ENCODE data around the gene STXBP4. TPM values are rescaled to one million over a fixed set of nuclear protein-coding genes. Genes with fewer than 3 reads are reported as not detected.

Gene STXBP4
- total RNA-seq, 2 experiments from 2014 or later = 9.4 to 12.6 TPM

- Histone ChIP-seq H3K9me3 (ENCODE audit: low read length) (0 out of 2 replicates have a peak, but pooled peaks cover 4% of the 10 kb centered on the region), H3K27ac (ENCODE audit: low read depth, low read length, poor library complexity, severe bottlenecking) (no peak overlapping the region), H2AFZ (ENCODE audit: low read length) (no peak overlapping the region), H3K4me3 (ENCODE audit: low read depth, low read length, poor library complexity, severe bottlenecking) (no peak overlapping the region), H4K20me1 (ENCODE audit: insufficient read depth, low read length) (no peaks in the 10 kb centered on the region), H3K36me3 (ENCODE audit: insufficient read depth, low read length) (no peaks in the 10 kb centered on the region), H3K4me1 (ENCODE audit: insufficient read depth, low read length, poor library complexity, severe bottlenecking) (no peaks in the 10 kb centered on the region), H3K79me2 (ENCODE audit: insufficient read depth, low read depth, low read length) (no peaks in the 10 kb centered on the region), H3K4me2 (ENCODE audit: low read length) (no peak overlapping the region), H3K9me2 (ENCODE audit: insufficient read depth, low read length) (no peaks in the 10 kb centered on the region)
- no TSS peak for BruUV-seq (replicated peaks)
- ChIA-PET CTCF (ENCODE audit: unreplicated experiment) (no interaction called here), POLR2A (no interaction called here)
- TF ChIP-seq EZH2phosphoT487 (IDR thresholded peaks at IDR 0.05; ENCODE audit: borderline replicate concordance, low read depth, low read length) (no peak), CTCF (conservative IDR thresholded peaks at IDR 0.05; ENCODE audit: low read length) (no peak)
- DNase-seq (ENCODE audit: low spot score) = no peak
- intact Hi-C loops (cut with micrococcal nuclease; ENCODE audit: unreplicated experiment) = no loop called here
Observed at GRCh38 chr17:54920819-54921218, 47.7 kb upstream of the STXBP4 start.

GRCh38 chr17:54924405-54924804 lies 44.2 kb upstream of the STXBP4 start:
- ChIA-PET CTCF (ENCODE audit: unreplicated experiment) (no interaction called here), POLR2A (no interaction called here)
- intact Hi-C loops (cut with micrococcal nuclease; ENCODE audit: unreplicated experiment) = no loop called here
- no peaks in the 10 kb centered on the region for H3K79me2 ChIP-seq (ENCODE audit: insufficient read depth, low read depth, low read length)
- no peaks in the 10 kb centered on the region for H3K36me3 ChIP-seq (ENCODE audit: insufficient read depth, low read length)
- no peaks in the 10 kb centered on the region for H3K4me1 ChIP-seq (ENCODE audit: insufficient read depth, low read length, poor library complexity, severe bottlenecking)
- H2AFZ ChIP-seq (ENCODE audit: low read length) = no peak overlapping the region
- DNase-seq (ENCODE audit: low spot score) = no peak
- H3K9me2 ChIP-seq (ENCODE audit: insufficient read depth, low read length) = no peaks in the 10 kb centered on the region
- H3K27ac ChIP-seq (ENCODE audit: low read depth, low read length, poor library complexity, severe bottlenecking) = no peak overlapping the region
- H3K4me2 ChIP-seq (ENCODE audit: low read length) = no peak overlapping the region
- no peaks in the 10 kb centered on the region for H4K20me1 ChIP-seq (ENCODE audit: insufficient read depth, low read length)
- TF ChIP-seq EZH2phosphoT487 (IDR thresholded peaks at IDR 0.05; ENCODE audit: borderline replicate concordance, low read depth, low read length) = no peak
- no peak for TF ChIP-seq CTCF (conservative IDR thresholded peaks at IDR 0.05; ENCODE audit: low read length)
- BruUV-seq (replicated peaks) = no TSS peak
- H3K9me3 ChIP-seq (ENCODE audit: low read length) = no peaks in the 10 kb centered on the region
- no peak overlapping the region for H3K4me3 ChIP-seq (ENCODE audit: low read depth, low read length, poor library complexity, severe bottlenecking)

GRCh38 chr17:54927525-54927924 lies 41.0 kb upstream of the STXBP4 start:
- H3K4me3 ChIP-seq (ENCODE audit: low read depth, low read length, poor library complexity, severe bottlenecking) = no peak overlapping the region
- no peaks in the 10 kb centered on the region for H3K9me3 ChIP-seq (ENCODE audit: low read length)
- no peak overlapping the region for H3K4me2 ChIP-seq (ENCODE audit: low read length)
- no TSS peak for BruUV-seq (replicated peaks)
- no peaks in the 10 kb centered on the region for H3K36me3 ChIP-seq (ENCODE audit: insufficient read depth, low read length)
- H3K79me2 ChIP-seq (ENCODE audit: insufficient read depth, low read depth, low read length) = no peaks in the 10 kb centered on the region
- intact Hi-C loops (cut with micrococcal nuclease; ENCODE audit: unreplicated experiment) = no loop called here
- H2AFZ ChIP-seq (ENCODE audit: low read length) = no peak overlapping the region
- H4K20me1 ChIP-seq (ENCODE audit: insufficient read depth, low read length) = no peaks in the 10 kb centered on the region
- TF ChIP-seq CTCF (conservative IDR thresholded peaks at IDR 0.05; ENCODE audit: low read length) (no peak), EZH2phosphoT487 (IDR thresholded peaks at IDR 0.05; ENCODE audit: borderline replicate concordance, low read depth, low read length) (no peak)
- no peak for DNase-seq (ENCODE audit: low spot score)
- POLR2A ChIA-PET = interaction anchor here (0.6 kb wide), 1 partner anchor 25 kb away, joined by 5 read pairs; no protein-coding TSS in a partner anchor
- no peaks in the 10 kb centered on the region for H3K9me2 ChIP-seq (ENCODE audit: insufficient read depth, low read length)
- no peaks in the 10 kb centered on the region for H3K4me1 ChIP-seq (ENCODE audit: insufficient read depth, low read length, poor library complexity, severe bottlenecking)
- CTCF ChIA-PET (ENCODE audit: unreplicated experiment) = no interaction called here
- H3K27ac ChIP-seq (ENCODE audit: low read depth, low read length, poor library complexity, severe bottlenecking) = no peak overlapping the region

All from OCI-LY7 (cell line).